CD4-positive, alpha-beta T cell (primary cell): ENCODE data around the gene SAMD9. TPM values are rescaled to one million over a fixed set of nuclear protein-coding genes. Genes with fewer than 3 reads are reported as not detected.

Experiments
- ATAC-seq: fragments of 200-7000 bp; cut with Tn5 transposase; one replicate; pipeline ENCODE4 v1.10.0; 2022; ENCODE audit warnings: mild to moderate bottlenecking; ENCODE audit not compliant: poor library complexity
- CTCF ChIA-PET: fragments of 350-600 bp; sonication (Branson Sonifier 250); formaldehyde crosslinking; loops from one replicate; lab custom pipeline; 2021; ENCODE audit warnings: antibody characterized with exemption, inconsistent platforms; lab: Charles Lee
- POLR2A ChIA-PET: fragments of 350-600 bp; sonication (Branson Sonifier 250); formaldehyde crosslinking; loops from one replicate; lab custom pipeline; 2021; ENCODE audit warnings: antibody characterized with exemption, inconsistent platforms; lab: Charles Lee
- DNase-seq, 14 experiments: peaks; one replicate each; pipeline ENCODE4 v3.0.0-alpha.2; 2013 to 2020; ENCODE audit warnings: mixed read lengths in 2 of 14
- H3K27ac ChIP-seq, 2 donors: one replicate each; pipeline versions ENCODE4 v1.5.1 to v1.7.0; 2013; ENCODE audit warnings: low read length in 2 of 2, low read depth in 1 of 2, mild to moderate bottlenecking in 1 of 2
- H3K27me3 ChIP-seq, 2 experiments: 1 replicate in 1 of 2; 2 replicates in 1 of 2; pipeline versions ENCODE4 v1.6.1 to v1.7.0; 2013; ENCODE audit warnings: low read length in 2 of 2, control low read depth in 1 of 2, mild to moderate bottlenecking in 1 of 2, moderate library complexity in 1 of 2; ENCODE audit not compliant: insufficient read depth in 2 of 2, control insufficient read depth in 1 of 2
- H3K36me3 ChIP-seq: one replicate; pipeline ENCODE4 v1.6.1; 2013; ENCODE audit warnings: low read length, control low read depth; ENCODE audit not compliant: insufficient read depth
- H3K4me1 ChIP-seq: one replicate; pipeline ENCODE4 v1.6.1; 2013; ENCODE audit warnings: low read length, control low read depth; ENCODE audit not compliant: insufficient read depth
- H3K4me3 ChIP-seq: one replicate; pipeline ENCODE4 v1.5.1; 2013; ENCODE audit warnings: mild to moderate bottlenecking, low read length, moderate library complexity
- H3K9me3 ChIP-seq, 2 experiments: 1 replicate in 1 of 2; 2 replicates in 1 of 2; pipeline versions ENCODE4 v1.6.1 to v1.7.0; 2013; ENCODE audit warnings: low read length in 2 of 2, mild to moderate bottlenecking in 2 of 2, control low read depth in 1 of 2, moderate library complexity in 1 of 2; ENCODE audit not compliant: control insufficient read depth in 1 of 2, insufficient read depth in 1 of 2
- H3K27ac Mint-ChIP-seq: one replicate; pipeline ENCODE4 v1.8.0; 2020; ENCODE audit warnings: mixed read lengths
- H3K27me3 Mint-ChIP-seq: one replicate; pipeline ENCODE4 v1.8.0; 2021; ENCODE audit warnings: mixed read lengths
- H3K36me3 Mint-ChIP-seq: one replicate; pipeline ENCODE4 v1.8.0; 2021; ENCODE audit warnings: low read depth, mixed read lengths
- H3K4me1 Mint-ChIP-seq: one replicate; pipeline ENCODE4 v1.8.0; 2021; ENCODE audit warnings: low read depth, mixed read lengths
- H3K4me3 Mint-ChIP-seq: one replicate; pipeline ENCODE4 v1.8.0; 2020; ENCODE audit warnings: mild to moderate bottlenecking, mixed read lengths
- H3K9me3 Mint-ChIP-seq: one replicate; pipeline ENCODE4 v1.8.0; 2020; ENCODE audit warnings: mixed read lengths
- intact Hi-C, 2 experiments: fragments of 100-400 bp; cut with DNase I in 1 of 2; cut with micrococcal nuclease in 1 of 2; formaldehyde crosslinking; loops; one replicate each; pipeline versions ENCODE4 v1.15.1 to v1.9.0; 2023 to 2025; cut with DNase I, micrococcal nuclease
- total RNA-seq, 174 experiments: library from RNA in 2 of 174; stranded (reverse) in 2 of 174; gene quantifications; one replicate each; pipeline ENCODE4 v1.2.3 and lab custom pipeline; 2021 to 2026
- TF ChIP-seq, protein P1 (sequence below): fragments of 200-600 bp; IDR thresholded peaks from one replicate; pipeline ENCODE4 v1.8.0; 2022; ENCODE audit warnings: antibody characterized with exemption, mild to moderate bottlenecking

SAMD9 gene
- total RNA-seq, 2 experiments from 2014 or later, result 19.1 to 21.5 TPM

- TF ChIP-seq, protein P1, sequence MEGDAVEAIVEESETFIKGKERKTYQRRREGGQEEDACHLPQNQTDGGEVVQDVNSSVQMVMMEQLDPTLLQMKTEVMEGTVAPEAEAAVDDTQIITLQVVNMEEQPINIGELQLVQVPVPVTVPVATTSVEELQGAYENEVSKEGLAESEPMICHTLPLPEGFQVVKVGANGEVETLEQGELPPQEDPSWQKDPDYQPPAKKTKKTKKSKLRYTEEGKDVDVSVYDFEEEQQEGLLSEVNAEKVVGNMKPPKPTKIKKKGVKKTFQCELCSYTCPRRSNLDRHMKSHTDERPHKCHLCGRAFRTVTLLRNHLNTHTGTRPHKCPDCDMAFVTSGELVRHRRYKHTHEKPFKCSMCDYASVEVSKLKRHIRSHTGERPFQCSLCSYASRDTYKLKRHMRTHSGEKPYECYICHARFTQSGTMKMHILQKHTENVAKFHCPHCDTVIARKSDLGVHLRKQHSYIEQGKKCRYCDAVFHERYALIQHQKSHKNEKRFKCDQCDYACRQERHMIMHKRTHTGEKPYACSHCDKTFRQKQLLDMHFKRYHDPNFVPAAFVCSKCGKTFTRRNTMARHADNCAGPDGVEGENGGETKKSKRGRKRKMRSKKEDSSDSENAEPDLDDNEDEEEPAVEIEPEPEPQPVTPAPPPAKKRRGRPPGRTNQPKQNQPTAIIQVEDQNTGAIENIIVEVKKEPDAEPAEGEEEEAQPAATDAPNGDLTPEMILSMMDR, result no peak
- ATAC-seq, result no peak
- Histone ChIP-seq H3K4me1 (no peaks in the 10 kb centered on the region), H3K4me3 (no peak overlapping the region), H3K9me3 (no peaks in the 10 kb centered on the region), H3K36me3 (no peaks in the 10 kb centered on the region), H3K27ac (no peak overlapping the region), H3K27me3 (peaks cover 0 to 4% of the 10 kb centered on the region in 2 experiments)
- H3K36me3 Mint-ChIP-seq, result no peaks in the 10 kb centered on the region
- CTCF ChIA-PET, result interaction anchor here (2.3 kb wide), 1 partner anchor 432 kb away, joined by 5 read pairs; no protein-coding TSS in a partner anchor
- DNase-seq, result no peak
- H3K9me3 Mint-ChIP-seq, result no peaks in the 10 kb centered on the region
- no peak overlapping the region for H3K27ac Mint-ChIP-seq
- no peaks in the 10 kb centered on the region for H3K27me3 Mint-ChIP-seq
- no peak overlapping the region for H3K4me3 Mint-ChIP-seq
- POLR2A ChIA-PET, result no interaction called here
- intact Hi-C loops, result loop anchor here (5.0 to 10.0 kb wide), 3 partner anchors 219 to 631 kb away; partner anchors contain the start of genes CDK6 (in 2 of the 2), PEX1 (in 1 of the 2) and RBM48 (in 1 of the 2)
- no peaks in the 10 kb centered on the region for H3K4me1 Mint-ChIP-seq
Observed at GRCh38 chr7:93053209-93053948, 64.4 kb downstream of the SAMD9 start.

GRCh38 chr7:93051660-93052059 is 66.1 kb downstream of the SAMD9 start:
- Mint-ChIP-seq H3K27ac (no peak overlapping the region), H3K4me1 (no peaks in the 10 kb centered on the region), H3K9me3 (no peaks in the 10 kb centered on the region), H3K36me3 (no peaks in the 10 kb centered on the region), H3K27me3 (no peaks in the 10 kb centered on the region), H3K4me3 (no peak overlapping the region)
- Histone ChIP-seq H3K4me3 (no peak overlapping the region), H3K9me3 (no peaks in the 10 kb centered on the region), H3K27me3 (no peaks in the 10 kb centered on the region), H3K27ac (no peak overlapping the region), H3K4me1 (no peaks in the 10 kb centered on the region), H3K36me3 (no peaks in the 10 kb centered on the region)
- CTCF ChIA-PET, result interaction anchor here (2.3 kb wide), 1 partner anchor 430 kb away, joined by 5 read pairs; no protein-coding TSS in a partner anchor
- intact Hi-C loops, result loop anchor here (5.0 to 10.0 kb wide), 3 partner anchors 217 to 629 kb away; partner anchors contain the start of genes CDK6 (in 2 of the 2), PEX1 (in 1 of the 2) and RBM48 (in 1 of the 2)
- TF ChIP-seq, protein P1, result no peak
- POLR2A ChIA-PET, result no interaction called here
- DNase-seq (no peak), ATAC-seq (no peak)

Other genes starting within 250 kb of the SAMD9 start
- gene SAMD9L, start 30.4 kb upstream of the SAMD9 start, total RNA-seq, result 1 to 10 TPM; 7.9 to 8.5 TPM
- gene HEPACAM2, start 108.5 kb upstream of the SAMD9 start, total RNA-seq, result not detected
- gene VPS50, start 114.4 kb upstream of the SAMD9 start, total RNA-seq, result 10 to 100 TPM; 13.2 to 17.3 TPM